ENCODE data around the gene MAGEF1.

The MAGEF1 gene

DNA sequence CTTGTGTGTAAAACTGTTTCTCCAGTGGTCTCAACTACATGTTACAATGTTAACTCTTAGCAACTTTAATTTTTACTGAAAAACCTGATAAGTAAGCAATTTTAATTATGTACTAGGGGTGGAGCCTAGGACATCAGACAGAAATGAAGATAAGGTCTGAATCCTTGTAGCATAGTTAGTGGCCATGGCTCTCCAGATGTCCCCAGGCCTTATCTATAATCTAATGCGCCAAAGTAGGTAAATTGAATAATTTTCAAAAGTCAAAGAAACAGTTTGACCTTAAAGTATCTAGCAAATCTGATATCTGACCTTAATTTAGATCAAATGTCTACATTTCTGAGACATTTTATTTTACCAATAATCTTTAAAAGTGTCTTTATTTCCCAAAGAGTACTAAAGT lies 8.2 kb downstream of the MAGEF1 start:
- H3K36me3 ChIP-seq (ENCODE audit: control insufficient read depth in 1 of 2, insufficient read depth in 2 of 2, low read length in 2 of 2): no peaks in the 10 kb centered on the region

GRCh38 chr3:184700759-184701158 lies 11.1 kb downstream of the MAGEF1 start:
- H3K4me1 ChIP-seq (ENCODE audit: control insufficient read depth in 1 of 2, insufficient read depth in 2 of 2, low read length in 2 of 2): no peaks in the 10 kb centered on the region
- H3K36me3 ChIP-seq (ENCODE audit: control insufficient read depth in 1 of 2, insufficient read depth in 2 of 2, low read length in 2 of 2): no peaks in the 10 kb centered on the region
- no peak overlapping the region for H3K27ac ChIP-seq (ENCODE audit: low read depth, low read length)
- H3K4me3 ChIP-seq (ENCODE audit: low read depth in 1 of 2, low read length in 2 of 2): no peak overlapping the region
- H3K9ac ChIP-seq (ENCODE audit: low read depth in 1 of 2, low read length in 2 of 2): no peak overlapping the region
- no peaks in the 10 kb centered on the region for H3K9me3 ChIP-seq (ENCODE audit: control insufficient read depth in 1 of 2, low read length in 2 of 2)
- no peaks in the 10 kb centered on the region for H3K27me3 ChIP-seq (ENCODE audit: control insufficient read depth in 1 of 2, insufficient read depth in 2 of 2, low read length in 2 of 2)

More for the DNA sequence above, 8.2 kb downstream of the MAGEF1 start:
- no peaks in the 10 kb centered on the region for H3K27me3 ChIP-seq (ENCODE audit: control insufficient read depth in 1 of 2, insufficient read depth in 2 of 2, low read length in 2 of 2)
- H3K4me3 ChIP-seq (ENCODE audit: low read depth in 1 of 2, low read length in 2 of 2): no peak overlapping the region
- H3K9me3 ChIP-seq (ENCODE audit: control insufficient read depth in 1 of 2, low read length in 2 of 2): no peaks in the 10 kb centered on the region
- H3K27ac ChIP-seq (ENCODE audit: low read depth, low read length): no peak overlapping the region
- H3K4me1 ChIP-seq (ENCODE audit: control insufficient read depth in 1 of 2, insufficient read depth in 2 of 2, low read length in 2 of 2): no peaks in the 10 kb centered on the region
- H3K9ac ChIP-seq (ENCODE audit: low read depth in 1 of 2, low read length in 2 of 2): no peak overlapping the region

GRCh38 chr3:184697845-184698244 lies 14.0 kb downstream of the MAGEF1 start:
- H3K36me3 ChIP-seq (ENCODE audit: control insufficient read depth in 1 of 2, insufficient read depth in 2 of 2, low read length in 2 of 2): no peaks in the 10 kb centered on the region
- no peaks in the 10 kb centered on the region for H3K9me3 ChIP-seq (ENCODE audit: control insufficient read depth in 1 of 2, low read length in 2 of 2)
- H3K4me3 ChIP-seq (ENCODE audit: low read depth in 1 of 2, low read length in 2 of 2): no peak overlapping the region
- no peaks in the 10 kb centered on the region for H3K27me3 ChIP-seq (ENCODE audit: control insufficient read depth in 1 of 2, insufficient read depth in 2 of 2, low read length in 2 of 2)
- peaks cover 0 to 3% of the 10 kb centered on the region in 2 donors for H3K4me1 ChIP-seq (ENCODE audit: control insufficient read depth in 1 of 2, insufficient read depth in 2 of 2, low read length in 2 of 2)
- no peak overlapping the region for H3K27ac ChIP-seq (ENCODE audit: low read depth, low read length)
- no peak overlapping the region for H3K9ac ChIP-seq (ENCODE audit: low read depth in 1 of 2, low read length in 2 of 2)

DNA sequence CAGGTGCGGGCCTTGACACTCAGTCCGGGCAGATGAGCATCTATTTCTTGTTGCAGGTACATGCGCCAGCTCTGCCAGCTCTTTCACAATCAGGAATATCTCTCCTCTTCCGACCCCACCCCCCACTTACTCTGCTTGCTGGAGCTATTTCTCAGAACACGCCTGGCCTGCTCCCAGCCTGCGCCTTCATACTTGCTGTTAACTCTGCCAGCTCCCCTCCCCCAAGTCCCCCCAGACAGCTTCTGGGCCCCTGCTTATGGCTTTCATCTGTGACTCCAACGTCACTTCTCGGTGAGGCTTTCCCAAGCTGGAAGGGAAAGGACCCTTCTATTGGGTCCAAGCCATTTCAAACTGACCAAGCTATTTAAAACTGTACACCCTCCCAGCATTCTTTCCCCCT lies 15.2 kb downstream of the MAGEF1 start:
- no peak overlapping the region for H3K4me3 ChIP-seq (ENCODE audit: low read depth in 1 of 2, low read length in 2 of 2)
- H3K27ac ChIP-seq (ENCODE audit: low read depth, low read length): no peak overlapping the region
- no peak overlapping the region for H3K9ac ChIP-seq (ENCODE audit: low read depth in 1 of 2, low read length in 2 of 2)
- H3K36me3 ChIP-seq (ENCODE audit: control insufficient read depth in 1 of 2, insufficient read depth in 2 of 2, low read length in 2 of 2): no peaks in the 10 kb centered on the region
- H3K4me1 ChIP-seq (ENCODE audit: control insufficient read depth in 1 of 2, insufficient read depth in 2 of 2, low read length in 2 of 2): peaks cover 9 to 15% of the 10 kb centered on the region in 2 donors
- H3K27me3 ChIP-seq (ENCODE audit: control insufficient read depth in 1 of 2, insufficient read depth in 2 of 2, low read length in 2 of 2): no peaks in the 10 kb centered on the region
- no peaks in the 10 kb centered on the region for H3K9me3 ChIP-seq (ENCODE audit: control insufficient read depth in 1 of 2, low read length in 2 of 2)

- Histone ChIP-seq H3K9me3 (ENCODE audit: control insufficient read depth in 1 of 2, low read length in 2 of 2) (no peaks in the 10 kb centered on the region), H3K9ac (ENCODE audit: low read depth in 1 of 2, low read length in 2 of 2) (no peak overlapping the region), H3K27ac (ENCODE audit: low read depth, low read length) (no peak overlapping the region), H3K36me3 (ENCODE audit: control insufficient read depth in 1 of 2, insufficient read depth in 2 of 2, low read length in 2 of 2) (no peaks in the 10 kb centered on the region), H3K27me3 (ENCODE audit: control insufficient read depth in 1 of 2, insufficient read depth in 2 of 2, low read length in 2 of 2) (no peaks in the 10 kb centered on the region), H3K4me3 (ENCODE audit: low read depth in 1 of 2, low read length in 2 of 2) (no peak overlapping the region), H3K4me1 (ENCODE audit: control insufficient read depth in 1 of 2, insufficient read depth in 2 of 2, low read length in 2 of 2) (peaks cover 13 to 24% of the 10 kb centered on the region in 2 donors)
Measured at GRCh38 chr3:184694716-184695115, 17.1 kb downstream of the MAGEF1 start.

DNA sequence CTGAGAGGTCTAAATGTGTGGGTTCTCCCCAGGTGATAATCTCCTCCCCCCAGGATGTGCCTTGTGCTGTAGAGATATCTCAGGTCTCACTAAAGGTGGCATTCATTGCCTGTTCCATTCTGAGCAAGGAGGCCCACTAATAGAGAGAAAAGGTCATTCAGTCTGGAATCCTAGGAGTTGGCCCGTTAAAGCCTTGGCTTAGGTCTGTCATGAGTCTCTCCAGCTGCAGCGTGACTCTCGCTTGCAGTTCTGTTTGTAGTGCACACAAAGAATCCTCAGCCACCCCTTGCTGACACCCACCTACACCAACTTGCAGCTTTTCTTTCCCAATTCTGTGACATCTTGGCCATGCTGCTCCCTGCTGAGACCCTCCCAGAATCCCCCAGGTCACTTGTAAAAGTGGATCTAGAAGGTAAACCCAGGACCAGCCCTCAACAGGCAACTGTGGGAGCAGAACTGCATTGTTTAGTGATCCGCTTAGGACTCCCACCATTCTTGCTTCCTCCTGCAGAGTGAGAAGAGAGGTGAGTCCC lies 17.7 kb downstream of the MAGEF1 start:
- Histone ChIP-seq H3K27ac (ENCODE audit: low read depth, low read length) (no peak overlapping the region), H3K4me1 (ENCODE audit: control insufficient read depth in 1 of 2, insufficient read depth in 2 of 2, low read length in 2 of 2) (peaks cover 13 to 27% of the 10 kb centered on the region in 2 donors)

GRCh38 chr3:184693011-184693975 lies 18.6 kb downstream of the MAGEF1 start:
- Histone ChIP-seq H3K9me3 (ENCODE audit: control insufficient read depth in 1 of 2, low read length in 2 of 2) (no peaks in the 10 kb centered on the region), H3K36me3 (ENCODE audit: control insufficient read depth in 1 of 2, insufficient read depth in 2 of 2, low read length in 2 of 2) (no peaks in the 10 kb centered on the region), H3K4me1 (ENCODE audit: control insufficient read depth in 1 of 2, insufficient read depth in 2 of 2, low read length in 2 of 2) (peaks cover 16 to 36% of the 10 kb centered on the region in 2 donors), H3K27me3 (ENCODE audit: control insufficient read depth in 1 of 2, insufficient read depth in 2 of 2, low read length in 2 of 2) (no peaks in the 10 kb centered on the region), H3K4me3 (ENCODE audit: low read depth in 1 of 2, low read length in 2 of 2) (no peak overlapping the region), H3K9ac (ENCODE audit: low read depth in 1 of 2, low read length in 2 of 2) (no peak overlapping the region), H3K27ac (ENCODE audit: low read depth, low read length) (no peak overlapping the region)

More for the DNA sequence above, 17.7 kb downstream of the MAGEF1 start:
- Histone ChIP-seq H3K27me3 (ENCODE audit: control insufficient read depth in 1 of 2, insufficient read depth in 2 of 2, low read length in 2 of 2) (no peaks in the 10 kb centered on the region), H3K9me3 (ENCODE audit: control insufficient read depth in 1 of 2, low read length in 2 of 2) (no peaks in the 10 kb centered on the region), H3K9ac (ENCODE audit: low read depth in 1 of 2, low read length in 2 of 2) (no peak overlapping the region), H3K36me3 (ENCODE audit: control insufficient read depth in 1 of 2, insufficient read depth in 2 of 2, low read length in 2 of 2) (no peaks in the 10 kb centered on the region), H3K4me3 (ENCODE audit: low read depth in 1 of 2, low read length in 2 of 2) (no peak overlapping the region)

DNA sequence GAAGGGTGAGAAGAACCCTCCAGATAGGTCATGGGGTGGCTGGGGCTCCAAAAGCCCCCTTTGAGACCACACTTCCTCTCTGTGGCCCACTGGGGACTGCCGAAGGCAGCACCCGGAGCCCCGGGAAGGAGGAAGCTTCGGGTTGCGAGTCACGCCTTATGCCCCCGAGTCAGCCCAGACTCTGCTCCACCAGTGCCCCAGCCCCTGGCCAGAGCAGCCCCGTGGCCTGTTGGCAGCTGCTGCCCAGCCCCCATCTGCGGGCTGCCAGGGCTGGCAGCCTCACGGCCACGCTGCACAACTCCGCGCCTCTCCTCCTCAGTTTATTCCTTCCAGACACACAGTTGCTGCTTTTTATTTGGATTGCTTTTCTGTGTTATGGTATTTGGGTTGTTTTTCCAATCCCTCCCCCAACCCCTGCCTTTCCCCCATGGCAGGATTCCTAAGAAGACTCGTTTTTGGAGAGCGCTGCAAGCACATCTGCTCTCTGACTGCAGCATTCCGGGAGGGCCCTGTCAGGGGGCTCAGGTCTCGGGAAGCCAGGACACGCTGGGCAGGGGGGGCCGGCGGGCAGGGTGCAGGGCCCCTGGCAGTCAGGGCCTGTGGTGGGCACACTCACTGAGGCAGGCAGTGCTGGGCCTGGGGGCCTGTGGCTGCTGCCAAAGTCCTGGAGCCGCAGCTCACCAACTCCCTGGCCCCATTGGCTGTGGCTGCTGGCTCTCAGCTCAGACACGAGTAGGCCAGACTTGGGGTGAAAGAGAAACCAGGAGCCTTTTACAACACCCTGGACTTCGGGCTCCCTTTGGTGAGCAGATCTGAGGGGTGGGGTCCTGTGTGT lies 20.2 kb downstream of the MAGEF1 start:
- Histone ChIP-seq H3K9ac (ENCODE audit: low read depth in 1 of 2, low read length in 2 of 2) (peak overlapping the region in 1 of 2 donors; percentile 23), H3K9me3 (ENCODE audit: control insufficient read depth in 1 of 2, low read length in 2 of 2) (no peaks in the 10 kb centered on the region), H3K27me3 (ENCODE audit: control insufficient read depth in 1 of 2, insufficient read depth in 2 of 2, low read length in 2 of 2) (no peaks in the 10 kb centered on the region), H3K36me3 (ENCODE audit: control insufficient read depth in 1 of 2, insufficient read depth in 2 of 2, low read length in 2 of 2) (no peaks in the 10 kb centered on the region), H3K27ac (ENCODE audit: low read depth, low read length) (no peak overlapping the region), H3K4me1 (ENCODE audit: control insufficient read depth in 1 of 2, insufficient read depth in 2 of 2, low read length in 2 of 2) (peaks cover 26 to 48% of the 10 kb centered on the region in 2 donors), H3K4me3 (ENCODE audit: low read depth in 1 of 2, low read length in 2 of 2) (no peak overlapping the region)

- Histone ChIP-seq H3K27me3 (ENCODE audit: control insufficient read depth in 1 of 2, insufficient read depth in 2 of 2, low read length in 2 of 2) (no peaks in the 10 kb centered on the region), H3K36me3 (ENCODE audit: control insufficient read depth in 1 of 2, insufficient read depth in 2 of 2, low read length in 2 of 2) (no peaks in the 10 kb centered on the region), H3K9me3 (ENCODE audit: control insufficient read depth in 1 of 2, low read length in 2 of 2) (no peaks in the 10 kb centered on the region), H3K4me3 (ENCODE audit: low read depth in 1 of 2, low read length in 2 of 2) (no peak overlapping the region), H3K9ac (ENCODE audit: low read depth in 1 of 2, low read length in 2 of 2) (no peak overlapping the region), H3K4me1 (ENCODE audit: control insufficient read depth in 1 of 2, insufficient read depth in 2 of 2, low read length in 2 of 2) (peaks cover 37 to 57% of the 10 kb centered on the region in 2 donors), H3K27ac (ENCODE audit: low read depth, low read length) (no peak overlapping the region)
Measured at GRCh38 chr3:184690192-184690883, 21.5 kb downstream of the MAGEF1 start.
